ENCODE results near the gene ZGPAT. TPM values are rescaled to one million over a fixed set of nuclear protein-coding genes. Genes with fewer than 3 reads are reported as not detected.
A peak's percentile ranks its signal among the peaks of the same experiment; 100 is the strongest.

Gene ZGPAT
- total RNA-seq, 6 experiments from 2014 or later = 18.3 to 22.9 (median 19.6) TPM

DNA sequence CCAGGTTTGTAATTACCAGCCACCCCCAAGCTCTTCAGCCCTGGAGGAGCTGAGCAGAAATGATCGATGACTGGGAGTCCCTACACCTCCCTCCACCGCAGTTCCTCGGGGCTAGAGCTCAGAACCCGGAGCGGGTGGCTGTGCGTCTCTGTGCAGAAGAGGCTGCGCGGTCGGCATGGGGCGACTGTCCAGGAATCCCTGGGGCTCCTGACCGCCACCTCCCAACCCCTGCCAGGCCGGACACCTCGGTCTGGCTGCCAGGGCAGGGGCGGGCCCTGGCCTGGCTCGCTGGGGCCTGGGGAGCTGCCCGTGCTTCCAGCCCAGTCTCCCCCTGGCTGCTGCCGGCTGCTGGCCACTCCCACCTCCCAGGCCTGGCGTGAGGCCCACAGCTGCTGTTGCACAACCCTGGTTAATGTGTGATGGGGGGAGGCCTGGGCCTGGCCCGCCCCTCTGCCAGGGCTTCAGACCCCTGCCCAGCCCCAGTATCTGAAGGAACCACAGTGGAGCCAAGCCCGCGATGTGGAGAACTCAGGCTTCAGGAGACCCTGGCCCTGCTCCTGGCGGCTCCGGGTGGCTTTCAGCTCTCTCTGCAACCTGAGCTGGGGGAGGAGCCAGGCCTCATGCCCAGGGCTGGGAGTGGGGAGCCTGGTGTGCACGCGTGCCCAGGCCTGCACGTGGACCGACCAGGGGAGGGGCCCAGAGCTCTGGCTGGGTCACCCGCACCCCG lies 33.0 kb downstream of the ZGPAT start:
- peak overlapping the region; percentile 64 for H3K27ac Mint-ChIP-seq

DNA sequence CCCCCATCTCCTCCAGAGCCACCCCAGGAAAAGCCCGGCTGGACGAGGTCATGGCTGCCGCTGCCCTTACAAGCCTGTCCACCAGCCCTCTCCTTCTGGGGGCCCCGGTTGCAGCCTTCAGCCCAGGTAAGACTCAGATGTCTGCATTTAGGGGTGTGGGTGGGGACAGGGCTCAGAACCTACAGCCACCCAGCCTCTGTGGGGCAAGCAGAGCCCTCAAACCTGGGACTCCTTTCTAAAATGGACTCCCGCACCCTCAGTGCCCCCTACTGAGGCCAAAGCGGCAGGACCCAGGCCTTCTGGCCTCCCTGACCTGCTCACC lies 33.5 kb downstream of the ZGPAT start:
- Mint-ChIP-seq H3K27me3 (ENCODE audit: insufficient read depth) (no peaks in the 10 kb centered on the region; the same call in none of the 2 replicates), H3K36me3 (ENCODE audit: low read depth) (peaks cover 4% of the 10 kb centered on the region; the same call in 1 of the 2 replicates), H3K9me3 (no peaks in the 10 kb centered on the region), H3K4me3 (peak overlapping the region; percentile 79), H3K27ac (peak overlapping the region; percentile 64), H3K4me1 (ENCODE audit: low read depth) (no peaks in the 10 kb centered on the region)
- DNase-seq = no peak
- TF ChIP-seq, protein P1, sequence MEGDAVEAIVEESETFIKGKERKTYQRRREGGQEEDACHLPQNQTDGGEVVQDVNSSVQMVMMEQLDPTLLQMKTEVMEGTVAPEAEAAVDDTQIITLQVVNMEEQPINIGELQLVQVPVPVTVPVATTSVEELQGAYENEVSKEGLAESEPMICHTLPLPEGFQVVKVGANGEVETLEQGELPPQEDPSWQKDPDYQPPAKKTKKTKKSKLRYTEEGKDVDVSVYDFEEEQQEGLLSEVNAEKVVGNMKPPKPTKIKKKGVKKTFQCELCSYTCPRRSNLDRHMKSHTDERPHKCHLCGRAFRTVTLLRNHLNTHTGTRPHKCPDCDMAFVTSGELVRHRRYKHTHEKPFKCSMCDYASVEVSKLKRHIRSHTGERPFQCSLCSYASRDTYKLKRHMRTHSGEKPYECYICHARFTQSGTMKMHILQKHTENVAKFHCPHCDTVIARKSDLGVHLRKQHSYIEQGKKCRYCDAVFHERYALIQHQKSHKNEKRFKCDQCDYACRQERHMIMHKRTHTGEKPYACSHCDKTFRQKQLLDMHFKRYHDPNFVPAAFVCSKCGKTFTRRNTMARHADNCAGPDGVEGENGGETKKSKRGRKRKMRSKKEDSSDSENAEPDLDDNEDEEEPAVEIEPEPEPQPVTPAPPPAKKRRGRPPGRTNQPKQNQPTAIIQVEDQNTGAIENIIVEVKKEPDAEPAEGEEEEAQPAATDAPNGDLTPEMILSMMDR (IDR thresholded peaks at IDR 0.05) = no peak

More for the DNA sequence above, 33.0 kb downstream of the ZGPAT start:
- peaks cover 2% of the 10 kb centered on the region for H3K27me3 Mint-ChIP-seq (ENCODE audit: insufficient read depth)
- peak; percentile 86 for DNase-seq
- no peaks in the 10 kb centered on the region for H3K9me3 Mint-ChIP-seq
- H3K4me3 Mint-ChIP-seq = peak overlapping the region; percentile 79
- TF ChIP-seq, protein P1 (IDR thresholded peaks at IDR 0.05) = peak; percentile 31; the same call in 1 of the 2 replicates
- peaks cover 4% of the 10 kb centered on the region; the same call in 1 of the 2 replicates for H3K36me3 Mint-ChIP-seq (ENCODE audit: low read depth)
- H3K4me1 Mint-ChIP-seq (ENCODE audit: low read depth) = no peaks in the 10 kb centered on the region

DNA sequence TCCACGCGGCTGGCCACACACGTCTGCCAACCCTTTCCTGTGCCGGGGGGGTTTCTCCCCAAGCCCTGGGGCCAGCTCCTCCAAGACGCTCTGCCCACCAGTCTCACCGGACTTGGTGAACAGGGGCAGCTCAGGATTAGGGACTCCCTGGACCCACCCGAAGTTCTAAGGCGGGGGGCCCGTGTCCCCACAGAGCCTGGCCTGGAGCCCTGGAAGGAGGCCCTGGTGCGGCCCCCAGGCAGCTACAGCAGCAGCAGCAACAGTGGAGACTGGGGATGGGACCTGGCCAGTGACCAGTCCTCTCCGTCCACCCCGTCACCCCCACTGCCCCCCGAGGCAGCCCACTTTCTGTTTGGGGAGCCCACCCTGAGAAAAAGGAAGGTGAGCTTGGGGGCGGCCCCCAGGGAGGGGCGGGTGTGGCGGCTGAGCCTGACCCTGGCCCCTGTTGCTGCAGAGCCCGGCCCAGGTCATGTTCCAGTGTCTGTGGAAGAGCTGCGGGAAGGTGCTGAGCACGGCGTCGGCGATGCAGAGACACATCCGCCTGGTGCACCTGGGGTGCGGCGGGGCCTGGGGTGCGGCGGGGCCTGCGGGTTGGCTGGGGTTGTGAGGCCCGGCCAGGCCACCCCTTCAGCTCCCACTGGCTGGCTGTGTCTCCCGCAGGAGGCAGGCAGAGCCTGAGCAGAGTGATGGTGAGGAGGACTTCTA lies 34.0 kb downstream of the ZGPAT start:
- H3K36me3 Mint-ChIP-seq (ENCODE audit: low read depth) = peaks cover 4% of the 10 kb centered on the region; the same call in 1 of the 2 replicates
- H3K4me1 Mint-ChIP-seq (ENCODE audit: low read depth) = no peaks in the 10 kb centered on the region
- peak overlapping the region; percentile 79 for H3K4me3 Mint-ChIP-seq
- DNase-seq = no peak
- peak overlapping the region; percentile 64; the same call in 1 of the 2 replicates for H3K27ac Mint-ChIP-seq
- TF ChIP-seq, protein P1 (IDR thresholded peaks at IDR 0.05) = no peak
- no peaks in the 10 kb centered on the region; the same call in 1 of the 2 replicates for H3K27me3 Mint-ChIP-seq (ENCODE audit: insufficient read depth)
- no peaks in the 10 kb centered on the region for H3K9me3 Mint-ChIP-seq

DNA sequence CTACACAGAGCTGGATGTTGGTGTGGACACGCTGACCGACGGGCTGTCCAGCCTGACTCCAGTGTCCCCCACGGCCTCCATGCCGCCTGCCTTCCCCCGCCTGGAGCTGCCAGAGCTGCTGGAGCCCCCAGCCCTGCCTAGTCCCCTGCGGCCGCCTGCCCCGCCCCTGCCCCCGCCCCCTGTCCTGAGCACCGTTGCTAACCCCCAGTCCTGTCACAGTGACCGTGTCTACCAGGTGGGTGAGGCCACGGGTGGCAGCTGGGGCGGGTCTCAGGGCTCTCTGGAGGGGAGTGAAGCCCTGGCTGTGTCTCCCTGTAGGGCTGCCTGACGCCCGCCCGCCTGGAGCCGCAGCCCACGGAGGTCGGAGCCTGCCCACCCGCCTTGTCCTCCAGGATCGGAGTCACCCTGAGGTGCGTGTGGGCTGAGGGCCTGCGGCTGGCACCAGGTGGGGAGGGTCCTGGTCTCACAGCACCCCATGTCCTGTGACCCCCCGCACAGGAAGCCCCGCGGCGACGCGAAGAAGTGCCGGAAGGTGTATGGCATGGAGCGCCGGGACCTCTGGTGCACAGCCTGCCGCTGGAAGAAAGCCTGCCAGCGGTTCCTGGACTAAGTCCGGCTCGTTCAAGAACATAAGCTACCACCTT lies 34.7 kb downstream of the ZGPAT start:
- no peaks in the 10 kb centered on the region; the same call in 1 of the 2 replicates for H3K27me3 Mint-ChIP-seq (ENCODE audit: insufficient read depth)
- no peaks in the 10 kb centered on the region for H3K9me3 Mint-ChIP-seq
- peaks cover 4% of the 10 kb centered on the region; the same call in 1 of the 2 replicates for H3K36me3 Mint-ChIP-seq (ENCODE audit: low read depth)
- TF ChIP-seq, protein P1 (IDR thresholded peaks at IDR 0.05) = no peak
- no peak overlapping the region for H3K4me3 Mint-ChIP-seq
- H3K27ac Mint-ChIP-seq = no peak overlapping the region
- no peak for DNase-seq
- H3K4me1 Mint-ChIP-seq (ENCODE audit: low read depth) = no peaks in the 10 kb centered on the region

DNA sequence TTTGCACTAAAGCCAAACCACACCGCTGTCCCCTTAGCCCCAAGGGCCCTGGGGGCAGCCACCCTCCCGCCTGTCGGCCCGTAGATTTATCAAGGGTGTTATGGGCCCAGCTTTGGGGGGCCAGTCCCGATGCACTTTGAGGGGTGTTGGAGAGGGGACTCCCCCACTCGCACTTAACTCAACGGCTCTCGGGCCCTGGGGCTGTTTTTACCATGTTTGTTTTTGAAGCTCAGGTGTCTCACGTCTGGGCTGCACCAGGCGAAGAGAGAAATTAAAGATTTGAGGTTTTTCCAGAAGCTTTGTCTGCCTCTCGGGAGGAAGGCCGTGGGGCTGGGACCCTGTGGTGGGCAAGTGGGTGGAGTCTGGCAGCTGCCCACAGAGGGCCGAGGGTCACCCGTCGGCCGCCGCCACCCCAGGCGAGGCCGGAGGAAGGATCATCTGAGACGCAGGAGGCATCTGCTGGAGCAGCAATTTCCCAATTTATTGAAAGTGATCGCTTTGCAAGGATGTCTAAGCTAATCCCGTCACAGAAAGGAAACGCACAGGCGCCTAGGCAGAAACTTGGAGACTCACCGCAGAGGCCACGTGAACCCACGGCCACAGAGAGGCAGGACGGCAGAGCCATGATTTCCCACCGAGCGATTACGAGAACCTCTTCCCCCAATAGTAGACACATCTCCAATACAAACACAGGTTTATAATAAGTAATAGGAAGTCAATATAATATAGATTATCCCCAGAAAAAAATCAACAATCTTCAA lies 35.6 kb downstream of the ZGPAT start:
- Mint-ChIP-seq H3K27ac (no peak overlapping the region), H3K9me3 (no peaks in the 10 kb centered on the region), H3K4me1 (ENCODE audit: low read depth) (no peaks in the 10 kb centered on the region), H3K4me3 (no peak overlapping the region), H3K36me3 (ENCODE audit: low read depth) (peaks cover 4% of the 10 kb centered on the region; the same call in 1 of the 2 replicates), H3K27me3 (ENCODE audit: insufficient read depth) (no peaks in the 10 kb centered on the region; the same call in 1 of the 2 replicates)
- TF ChIP-seq, protein P1 (IDR thresholded peaks at IDR 0.05) = no peak
- DNase-seq = no peak

Data from HFFc6 (cell line).